Breast epithelium (tissue), 4 donors: ENCODE results near the gene DPY19L3. TPM values are rescaled to one million over a fixed set of nuclear protein-coding genes. Genes with fewer than 3 reads are reported as not detected.

Experiments
- DNase-seq, 2 donors: peaks; one replicate each; pipeline ENCODE4 v3.0.0-alpha.2; 2019; ENCODE audit warnings: low spot score in 2 of 2
- H3K27ac ChIP-seq, 2 donors: fragments of 200-600 bp; sonication (generic) in 1 of 2; one replicate each; pipeline ENCODE4 v1.5.1; 2016 to 2019; ENCODE audit warnings: mild to moderate bottlenecking in 1 of 2
- H3K27me3 ChIP-seq, 2 donors: fragments of 200-600 bp; sonication (generic) in 1 of 2; one replicate each; pipeline versions ENCODE4 v1.5.1 to v1.6.0; 2017 to 2019; ENCODE audit warnings: control low read depth in 1 of 2, mild to moderate bottlenecking in 1 of 2
- H3K36me3 ChIP-seq: fragments of 200-600 bp; one replicate; pipeline ENCODE4 v1.5.1; 2019
- H3K4me1 ChIP-seq, 2 donors: fragments of 200-600 bp; sonication (generic); one replicate each; pipeline ENCODE4 v1.5.1; 2016 to 2019; ENCODE audit warnings: control low read depth in 1 of 2
- H3K4me3 ChIP-seq, 3 donors: fragments of 200-600 bp; sonication (generic); 1 replicate in 2 of 3; 2 replicates in 1 of 3; pipeline ENCODE4 v1.5.1; 2016 to 2019; ENCODE audit warnings: mild to moderate bottlenecking in 3 of 3, moderate library complexity in 2 of 3
- H3K9me3 ChIP-seq, 2 donors: fragments of 200-600 bp; sonication (generic) in 1 of 2; one replicate each; pipeline ENCODE4 v1.5.1; 2016 to 2019; ENCODE audit warnings: control low read depth in 1 of 2
- CTCF ChIP-seq, 3 donors: fragments of 450-650 bp; IDR thresholded peaks; one replicate each; pipeline ENCODE4 v1.5.1; 2016 to 2017; ENCODE audit warnings: antibody characterized with exemption in 3 of 3, mild to moderate bottlenecking in 3 of 3, moderate library complexity in 3 of 3
- POLR2A ChIP-seq: fragments of 450-650 bp; IDR thresholded peaks from one replicate; pipeline ENCODE4 v1.6.1; 2016; ENCODE audit warnings: antibody characterized with exemption, mild to moderate bottlenecking, moderate library complexity
- POLR2AphosphoS5 ChIP-seq, 3 donors: sonication (generic); formaldehyde crosslinking; IDR thresholded peaks; one replicate each; pipeline ENCODE4 v1.6.1; 2017; ENCODE audit warnings: antibody characterized with exemption in 3 of 3
- intact Hi-C: fragments of 100-400 bp; cut with DNase I; formaldehyde crosslinking; loops from one replicate; pipeline ENCODE4 v1.15.1; 2023; ENCODE audit warnings: low total_unique reads
- total RNA-seq, 3 donors: library from RNA; depleted of rRNA; stranded (reverse); fragments of >200 nt; gene quantifications; one replicate each; pipeline ENCODE4 v1.1.0, GENCODE V29; 2016

DPY19L3 gene
- total RNA-seq, 3 donors from 2014 or later, result 23.8 to 33.1 (median 25.8) TPM

- H3K4me1 ChIP-seq, result no peaks in the 10 kb centered on the region
- intact Hi-C loops, result no loop called here
- H3K9me3 ChIP-seq, result no peaks in the 10 kb centered on the region
- DNase-seq, result no peak
- H3K36me3 ChIP-seq, result no peaks in the 10 kb centered on the region
- no peak overlapping the region for H3K27ac ChIP-seq
- no peaks in the 10 kb centered on the region for H3K27me3 ChIP-seq
- H3K4me3 ChIP-seq, result no peak overlapping the region
- no peak for TF ChIP-seq POLR2AphosphoS5 (IDR thresholded peaks at IDR 0.05)
- TF ChIP-seq POLR2A, result no peak
- TF ChIP-seq CTCF (IDR thresholded peaks at IDR 0.05), result no peak
These were observed 53.0 kb downstream of the DPY19L3 start for GRCh38 chr19:32458500-32459123.

GRCh38 chr19:32459204-32459865, 53.8 kb downstream of the DPY19L3 start:
- no peaks in the 10 kb centered on the region for H3K9me3 ChIP-seq
- no peaks in the 10 kb centered on the region for H3K4me1 ChIP-seq
- no peaks in the 10 kb centered on the region for H3K27me3 ChIP-seq
- H3K27ac ChIP-seq, result no peak overlapping the region
- no peaks in the 10 kb centered on the region for H3K36me3 ChIP-seq
- no peak for DNase-seq
- no peak for TF ChIP-seq POLR2AphosphoS5 (IDR thresholded peaks at IDR 0.05)
- TF ChIP-seq POLR2A, result no peak
- no peak for TF ChIP-seq CTCF (IDR thresholded peaks at IDR 0.05)
- intact Hi-C loops, result no loop called here
- no peak overlapping the region for H3K4me3 ChIP-seq

- intact Hi-C loops, result no loop called here
- no peak for DNase-seq
- Histone ChIP-seq H3K4me1 (no peaks in the 10 kb centered on the region), H3K9me3 (no peaks in the 10 kb centered on the region), H3K36me3 (no peaks in the 10 kb centered on the region), H3K27me3 (no peaks in the 10 kb centered on the region), H3K27ac (no peak overlapping the region), H3K4me3 (no peak overlapping the region)
- no peak for TF ChIP-seq CTCF (IDR thresholded peaks at IDR 0.05)
- no peak for TF ChIP-seq POLR2AphosphoS5 (IDR thresholded peaks at IDR 0.05)
- no peak for TF ChIP-seq POLR2A
These were observed 54.9 kb downstream of the DPY19L3 start for GRCh38 chr19:32460476-32460875.

GRCh38 chr19:32464279-32464678, 58.7 kb downstream of the DPY19L3 start:
- Histone ChIP-seq H3K4me1 (no peaks in the 10 kb centered on the region), H3K4me3 (no peak overlapping the region), H3K27me3 (no peaks in the 10 kb centered on the region), H3K36me3 (no peaks in the 10 kb centered on the region), H3K27ac (no peak overlapping the region), H3K9me3 (no peaks in the 10 kb centered on the region)
- TF ChIP-seq CTCF (IDR thresholded peaks at IDR 0.05) (no peak), POLR2A (no peak), POLR2AphosphoS5 (IDR thresholded peaks at IDR 0.05) (no peak)
- no peak for DNase-seq
- intact Hi-C loops, result no loop called here

- TF ChIP-seq POLR2AphosphoS5 (IDR thresholded peaks at IDR 0.05) (no peak), CTCF (IDR thresholded peaks at IDR 0.05) (no peak), POLR2A (no peak)
- Histone ChIP-seq H3K36me3 (no peaks in the 10 kb centered on the region), H3K9me3 (no peaks in the 10 kb centered on the region), H3K27ac (no peak overlapping the region), H3K4me1 (no peaks in the 10 kb centered on the region), H3K27me3 (no peaks in the 10 kb centered on the region), H3K4me3 (no peak overlapping the region)
- no peak for DNase-seq
- intact Hi-C loops, result no loop called here
These were observed 59.6 kb downstream of the DPY19L3 start for GRCh38 chr19:32465176-32465575.
